HG02678 (cell line): ENCODE measurements around the gene SHE.
"Not testable (repeated sequence)": the region's sequence is repeated elsewhere in the genome, so short reads cannot be mapped to it uniquely, and the experiment has no call there.

Experiments
- ATAC-seq: cut with Tn5 transposase; IDR thresholded peaks from one replicate; pipeline ENCODE4 v1.9.1; 2021; ENCODE audit warnings: mild to moderate bottlenecking, moderate library complexity; ENCODE audit not compliant: unreplicated experiment

The SHE gene

GRCh38 chr1:154502066-154502743, at the start of gene SHE, which contains the start of gene TDRD10:
Gene SHE (minus strand): TSS chr1:154502412. CDS start chr1:154502026, 386 bp downstream.
Gene TDRD10 (plus strand): TSS chr1:154502219. CDS start chr1:154506904, 4,685 bp downstream.
- no peak for ATAC-seq

- no peak for ATAC-seq
Observed at GRCh38 chr1:154551474-154551873, 49.3 kb upstream of the SHE start.

- no peak for ATAC-seq
Observed at GRCh38 chr1:154550657-154551056, 48.4 kb upstream of the SHE start.

- ATAC-seq = no peak
Observed at GRCh38 chr1:154550070-154550469, 47.9 kb upstream of the SHE start.

GRCh38 chr1:154549202-154549770, 47.1 kb upstream of the SHE start:
- no peak for ATAC-seq

- no peak for ATAC-seq
Observed at GRCh38 chr1:154548028-154548427, 45.8 kb upstream of the SHE start.

- ATAC-seq = no peak
Observed at GRCh38 chr1:154547105-154547732, 45.0 kb upstream of the SHE start.

- ATAC-seq = no peak
Observed at GRCh38 chr1:154546264-154547063, 44.3 kb upstream of the SHE start.

- no peak for ATAC-seq
Observed at GRCh38 chr1:154541231-154541630, 39.0 kb upstream of the SHE start.

- ATAC-seq = no peak
Observed at GRCh38 chr1:154539486-154540483, 37.6 kb upstream of the SHE start.

- no peak for ATAC-seq
Observed at GRCh38 chr1:154536570-154536969, 34.4 kb upstream of the SHE start.

- ATAC-seq = no peak
Observed at GRCh38 chr1:154533952-154534844, 32.0 kb upstream of the SHE start.

GRCh38 chr1:154531950-154532349, 29.7 kb upstream of the SHE start:
- ATAC-seq = not testable (repeated sequence)

- no peak for ATAC-seq
Observed at GRCh38 chr1:154529308-154529707, 27.1 kb upstream of the SHE start.

GRCh38 chr1:154527192-154527591, 25.0 kb upstream of the SHE start:
- no peak for ATAC-seq

- no peak for ATAC-seq
Observed at GRCh38 chr1:154524881-154525280, 22.7 kb upstream of the SHE start.

- no peak for ATAC-seq
Observed at GRCh38 chr1:154521695-154522094, 19.5 kb upstream of the SHE start.

GRCh38 chr1:154520333-154520732, 18.1 kb upstream of the SHE start:
- no peak for ATAC-seq

GRCh38 chr1:154519591-154519991, 17.4 kb upstream of the SHE start:
- no peak for ATAC-seq
